Measurements from ENCODE around the gene CYP2R1.

CYP2R1 gene, protein sequence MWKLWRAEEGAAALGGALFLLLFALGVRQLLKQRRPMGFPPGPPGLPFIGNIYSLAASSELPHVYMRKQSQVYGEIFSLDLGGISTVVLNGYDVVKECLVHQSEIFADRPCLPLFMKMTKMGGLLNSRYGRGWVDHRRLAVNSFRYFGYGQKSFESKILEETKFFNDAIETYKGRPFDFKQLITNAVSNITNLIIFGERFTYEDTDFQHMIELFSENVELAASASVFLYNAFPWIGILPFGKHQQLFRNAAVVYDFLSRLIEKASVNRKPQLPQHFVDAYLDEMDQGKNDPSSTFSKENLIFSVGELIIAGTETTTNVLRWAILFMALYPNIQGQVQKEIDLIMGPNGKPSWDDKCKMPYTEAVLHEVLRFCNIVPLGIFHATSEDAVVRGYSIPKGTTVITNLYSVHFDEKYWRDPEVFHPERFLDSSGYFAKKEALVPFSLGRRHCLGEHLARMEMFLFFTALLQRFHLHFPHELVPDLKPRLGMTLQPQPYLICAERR

DNA sequence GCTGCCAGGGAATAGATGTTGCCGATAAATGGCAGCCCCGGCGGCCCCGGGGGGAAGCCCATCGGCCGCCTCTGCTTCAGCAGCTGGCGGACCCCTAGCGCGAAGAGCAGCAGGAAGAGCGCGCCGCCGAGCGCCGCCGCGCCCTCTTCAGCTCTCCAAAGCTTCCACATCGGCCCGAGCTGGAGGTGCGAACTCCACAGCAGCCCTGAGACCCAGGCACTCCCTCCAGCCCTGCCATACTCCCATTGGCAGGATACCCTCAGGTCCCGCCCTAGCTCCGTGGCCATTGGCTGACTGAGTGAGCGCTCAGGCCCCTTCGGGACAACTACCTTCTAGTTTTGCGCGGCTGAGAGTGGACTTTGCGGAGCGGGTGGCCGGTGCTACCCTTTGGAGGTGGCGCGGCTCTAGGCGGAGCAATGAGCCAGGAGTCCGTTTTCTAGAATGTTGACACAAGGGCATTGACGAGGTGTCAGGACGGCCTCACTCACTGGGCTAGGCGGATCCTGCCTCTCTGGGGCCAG, at the start of gene CYP2R1:
Gene CYP2R1 (minus strand): TSS at position 196 of the 521 bp plus-strand sequence. CDS start 26 bp downstream, at position 170.
- peak; percentile 89 for DNase-seq

DNA sequence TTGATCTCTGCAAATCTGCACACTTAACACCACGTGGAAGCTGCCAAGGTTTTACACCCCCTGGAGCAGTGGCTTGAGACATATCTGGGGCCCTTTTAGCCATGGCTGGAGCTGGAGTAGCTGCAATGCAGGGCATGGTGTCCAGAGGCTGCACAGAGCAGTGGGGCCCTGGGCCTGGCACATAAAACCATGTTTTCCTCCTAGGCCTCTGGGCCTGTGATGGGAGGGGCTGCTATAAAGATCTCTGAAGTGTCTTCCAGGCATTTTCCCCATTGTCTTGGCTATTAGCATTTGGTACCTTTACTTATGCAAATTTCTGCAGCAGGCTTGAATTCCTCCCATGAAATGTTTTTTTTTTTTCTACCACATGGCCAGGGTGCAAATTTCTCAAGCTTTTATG, 46.9 kb upstream of the CYP2R1 start:
- no peak for DNase-seq

DNA sequence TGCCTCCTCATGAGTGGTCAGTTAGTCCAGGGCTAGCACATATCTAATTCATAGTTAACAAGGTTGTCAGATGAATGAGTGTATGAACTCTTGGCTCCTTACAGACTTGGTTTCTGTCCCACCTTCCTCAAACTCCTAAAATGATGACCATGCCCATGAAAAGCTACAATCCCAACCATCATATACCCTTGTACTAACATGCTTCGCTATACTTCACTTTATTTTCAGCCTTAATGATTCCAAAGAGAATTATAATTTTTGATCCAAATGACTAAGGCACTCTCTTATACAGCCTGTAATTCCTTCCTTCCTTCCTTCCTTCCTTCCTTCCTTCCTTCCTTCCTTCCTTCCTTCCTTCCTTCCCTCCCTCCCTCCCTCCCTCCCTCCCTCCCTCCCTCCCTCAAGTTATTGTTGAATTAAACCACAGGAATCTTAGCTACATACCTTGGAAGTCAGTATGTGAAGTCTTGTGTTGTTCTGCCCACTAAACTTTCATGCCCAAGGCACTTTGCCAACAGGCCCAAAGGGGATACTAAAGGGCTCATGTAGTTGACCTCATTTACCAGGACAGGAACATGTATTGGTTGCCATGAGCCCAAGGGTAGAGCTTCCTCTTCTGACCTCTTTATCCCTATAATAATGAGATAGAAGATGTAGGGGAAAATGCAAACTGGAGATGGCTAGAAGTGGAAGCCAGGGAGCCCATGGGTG, 42.8 kb upstream of the CYP2R1 start:
- no peak for DNase-seq

DNA sequence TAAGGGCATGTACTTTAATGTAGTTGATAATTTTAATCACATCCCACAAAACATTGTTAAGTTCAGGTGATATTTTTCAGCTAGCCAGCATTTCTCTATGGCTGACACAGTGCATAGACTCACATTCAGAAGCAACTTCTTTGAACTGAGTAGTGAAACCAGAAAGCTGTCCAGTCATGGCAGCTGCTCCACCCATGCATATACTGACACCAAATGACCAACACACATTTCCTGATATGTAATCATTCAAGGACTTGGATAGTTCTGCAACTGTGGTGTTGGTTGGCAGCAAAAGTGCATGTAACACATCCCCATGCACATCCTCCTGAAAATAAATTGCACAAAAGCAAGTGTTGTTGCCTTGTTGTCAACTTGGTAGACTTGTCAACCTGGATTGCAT, 40.4 kb upstream of the CYP2R1 start:
- no peak for DNase-seq

DNA sequence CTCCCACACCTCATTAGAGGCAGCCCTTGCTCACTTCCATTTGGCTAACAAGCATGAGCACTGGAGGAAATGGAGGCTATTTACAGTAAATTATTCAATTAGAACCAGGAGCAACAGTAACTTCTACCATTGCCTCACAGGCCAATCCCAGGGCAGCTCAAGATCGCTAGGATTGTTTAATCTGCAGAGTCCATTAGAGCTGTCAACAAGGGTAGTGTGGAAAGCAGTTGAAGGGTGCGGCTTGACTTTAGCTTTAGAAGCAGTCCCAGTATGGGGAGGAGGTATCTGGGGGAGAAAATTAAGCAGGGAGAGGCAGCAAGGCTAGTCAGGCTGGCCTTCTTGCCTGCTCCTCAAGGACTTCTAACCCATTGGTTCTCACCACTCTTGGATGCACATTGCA, 38.3 kb upstream of the CYP2R1 start:
- DNase-seq = no peak

DNA sequence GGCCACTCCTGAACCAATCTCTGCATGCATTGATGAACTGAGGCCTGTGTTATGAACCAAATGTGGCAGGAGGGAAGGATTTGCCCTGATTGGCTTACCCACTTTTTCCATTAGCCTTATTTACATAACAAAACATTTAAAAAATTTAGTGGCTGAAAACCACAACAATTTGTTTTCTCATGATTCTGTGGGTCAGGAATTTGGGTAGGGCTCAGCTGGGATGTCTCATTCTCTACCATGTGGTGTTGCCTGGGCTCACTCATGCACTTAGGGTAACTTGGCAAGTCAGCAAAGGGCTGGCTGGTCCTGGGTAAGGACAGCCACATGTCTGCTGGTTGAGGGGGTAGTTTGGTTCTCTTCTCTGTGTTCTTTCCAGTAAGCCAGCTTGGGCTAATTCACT, 35.1 kb upstream of the CYP2R1 start:
- DNase-seq = no peak

DNA sequence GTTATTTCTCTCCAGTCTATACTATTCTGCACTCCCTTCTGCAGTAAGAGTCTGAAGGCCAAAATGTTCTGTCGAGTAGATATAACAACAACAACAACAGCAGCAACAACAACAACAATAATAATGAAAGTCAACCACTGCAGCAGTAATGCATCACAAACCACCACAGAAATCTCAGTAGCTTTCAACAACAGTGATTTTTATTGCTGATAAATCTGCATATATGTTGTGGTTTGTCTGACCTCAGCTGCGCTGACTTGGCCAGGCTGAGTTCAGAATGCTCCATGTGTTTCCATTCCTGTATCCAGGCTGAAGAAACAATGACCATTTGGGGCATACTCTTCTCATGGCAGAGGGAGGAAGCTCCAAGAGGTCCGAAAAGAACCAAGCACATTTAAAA, 32.3 kb upstream of the CYP2R1 start:
- DNase-seq = no peak

DNA sequence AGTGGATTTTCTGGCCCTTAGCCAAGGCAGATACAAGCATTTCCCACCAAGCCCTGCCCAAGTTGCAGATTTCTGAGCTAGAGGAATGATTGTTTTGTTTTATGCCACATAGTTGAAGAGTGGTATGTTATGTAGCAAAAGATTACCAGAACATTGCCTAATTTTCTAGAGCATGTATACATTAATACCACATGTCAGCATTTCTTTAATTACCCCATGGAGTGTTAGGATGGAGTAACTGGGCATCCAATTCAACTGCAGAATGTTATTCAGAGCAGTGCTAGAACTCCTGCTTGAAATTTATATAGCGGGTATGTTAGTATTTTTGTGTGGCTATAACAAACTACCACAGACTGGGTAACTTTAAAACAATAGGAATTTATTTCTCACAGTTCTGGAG, 24.4 kb upstream of the CYP2R1 start:
- DNase-seq = no peak

DNA sequence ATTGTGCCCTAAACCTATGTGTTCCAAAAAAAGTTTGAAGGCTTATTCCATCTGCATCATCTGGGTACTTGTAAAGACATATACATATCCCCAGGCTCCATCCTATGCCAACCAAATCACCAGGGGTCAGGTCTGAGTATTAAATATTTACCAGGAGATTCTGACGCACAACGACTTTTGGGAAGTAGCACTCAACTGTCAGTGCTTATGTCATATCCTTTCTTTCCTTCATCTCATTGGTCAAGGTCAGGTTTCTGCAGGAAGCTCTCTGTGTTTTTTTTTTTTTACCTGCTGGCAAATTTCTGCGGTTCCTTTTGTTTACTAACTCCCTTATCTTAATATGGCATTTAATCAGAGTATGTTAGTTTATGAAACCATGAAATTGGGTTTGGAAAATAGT, 22.5 kb upstream of the CYP2R1 start:
- no peak for DNase-seq

DNA sequence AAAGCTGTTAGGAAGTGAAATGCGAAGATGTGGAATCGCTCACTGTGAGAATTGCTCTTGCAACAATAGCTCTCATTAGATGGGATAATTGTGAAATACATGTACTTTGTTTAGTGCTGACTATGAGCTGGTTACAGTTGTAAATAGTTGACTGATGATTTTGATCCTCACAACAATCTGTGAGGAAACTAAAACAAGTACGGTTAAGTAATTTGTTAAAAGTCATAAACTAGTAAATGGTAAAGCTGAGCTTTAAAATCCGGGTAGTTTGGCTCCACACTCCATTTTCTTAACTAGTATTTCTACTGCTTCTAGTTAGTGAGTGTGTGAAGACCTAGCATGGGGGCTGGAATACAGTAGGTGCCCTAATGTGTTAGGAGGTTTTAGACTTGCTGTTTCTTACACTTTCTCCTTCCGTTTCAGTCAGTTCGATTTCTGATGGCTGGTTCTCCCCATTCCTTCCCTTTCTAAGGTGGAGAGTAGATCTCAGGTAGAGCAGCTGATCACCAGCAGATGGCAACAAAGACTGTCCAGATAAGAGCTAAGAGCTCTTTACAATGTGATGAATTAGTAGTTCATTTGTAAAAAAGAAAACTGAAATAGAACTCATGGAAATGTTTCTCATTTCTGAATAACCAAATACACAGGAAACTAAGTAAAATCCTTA, 16.3 kb upstream of the CYP2R1 start:
- DNase-seq = peak; percentile 47

DNA sequence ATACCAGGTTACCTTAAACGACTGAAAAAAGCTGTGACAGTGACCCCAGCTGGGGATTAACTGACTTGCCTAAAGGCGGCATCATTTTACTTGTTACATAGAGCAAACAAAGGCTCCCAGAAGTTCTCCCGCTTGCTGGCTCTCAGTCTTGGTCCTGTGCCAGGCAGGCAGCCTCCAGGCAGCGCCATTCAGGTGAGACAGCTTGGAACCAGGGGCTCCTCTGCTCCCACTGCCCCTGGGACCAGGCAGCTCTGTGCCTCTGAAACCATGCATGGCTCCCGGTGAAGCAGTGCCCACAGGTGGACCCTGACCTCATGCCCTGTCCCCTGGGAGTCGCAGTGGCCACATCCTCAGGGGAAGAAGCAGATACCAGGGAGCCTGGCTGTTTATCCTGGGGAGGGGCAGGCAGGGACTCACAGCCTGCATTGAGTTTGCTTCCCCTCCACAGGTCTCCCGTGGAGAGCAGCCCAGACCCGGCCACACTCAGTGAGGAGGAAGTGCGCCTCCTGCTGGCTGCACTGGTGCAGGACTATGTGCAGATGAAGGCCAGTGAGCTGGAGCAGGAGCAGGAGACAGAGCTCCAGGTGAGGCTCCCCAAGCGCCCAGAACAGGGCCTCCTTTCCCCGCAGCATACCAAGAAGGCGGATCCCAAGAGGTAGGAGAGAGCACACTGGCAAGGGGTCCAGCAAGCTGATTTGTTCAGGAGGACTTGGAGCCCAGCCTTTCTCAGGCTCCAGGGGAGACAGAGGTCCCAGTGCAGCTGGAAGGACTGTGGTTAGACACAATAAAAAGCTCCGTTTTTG, 15.6 kb upstream of the CYP2R1 start:
- peak; percentile 29 for DNase-seq

DNA sequence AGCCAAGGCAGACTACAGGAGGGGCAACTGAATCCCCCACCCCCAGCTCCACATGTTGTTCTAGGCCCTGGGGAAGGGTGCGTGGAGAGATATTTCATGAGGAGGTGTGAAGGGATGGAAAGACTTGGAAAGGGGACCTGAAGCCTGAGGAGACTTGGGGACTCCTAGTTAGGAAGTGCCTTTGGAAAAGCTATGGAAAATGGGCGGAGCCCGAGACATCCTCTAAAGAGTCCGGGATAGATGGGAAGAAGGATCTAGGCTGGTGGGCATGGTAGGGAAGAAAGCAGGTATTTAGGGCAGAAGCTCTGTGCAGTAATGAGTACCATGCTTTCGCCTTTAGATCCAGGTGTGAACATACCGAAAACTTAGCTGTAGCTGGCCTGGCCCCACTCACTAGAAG, 15.0 kb upstream of the CYP2R1 start:
- no peak for DNase-seq

DNA sequence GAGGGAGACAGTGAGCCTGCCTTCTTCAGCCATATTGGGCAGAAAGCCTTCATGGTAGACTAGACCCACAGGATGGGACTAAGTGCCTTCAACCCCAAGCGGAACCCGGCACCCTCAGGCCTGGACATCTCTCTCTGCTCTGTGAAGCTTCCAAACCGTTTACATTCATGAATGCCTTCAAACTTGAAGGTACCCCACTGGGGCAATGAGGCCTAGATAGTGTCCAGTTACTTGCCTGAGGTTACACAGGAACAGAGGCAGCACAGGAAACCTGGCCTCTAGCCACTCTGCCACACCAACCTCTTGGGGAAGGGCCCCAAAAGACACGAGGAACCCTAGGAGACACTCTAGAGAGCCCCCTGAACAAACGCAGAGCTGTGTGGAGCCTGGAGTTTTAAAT, 14.5 kb upstream of the CYP2R1 start:
- no peak for DNase-seq

DNA sequence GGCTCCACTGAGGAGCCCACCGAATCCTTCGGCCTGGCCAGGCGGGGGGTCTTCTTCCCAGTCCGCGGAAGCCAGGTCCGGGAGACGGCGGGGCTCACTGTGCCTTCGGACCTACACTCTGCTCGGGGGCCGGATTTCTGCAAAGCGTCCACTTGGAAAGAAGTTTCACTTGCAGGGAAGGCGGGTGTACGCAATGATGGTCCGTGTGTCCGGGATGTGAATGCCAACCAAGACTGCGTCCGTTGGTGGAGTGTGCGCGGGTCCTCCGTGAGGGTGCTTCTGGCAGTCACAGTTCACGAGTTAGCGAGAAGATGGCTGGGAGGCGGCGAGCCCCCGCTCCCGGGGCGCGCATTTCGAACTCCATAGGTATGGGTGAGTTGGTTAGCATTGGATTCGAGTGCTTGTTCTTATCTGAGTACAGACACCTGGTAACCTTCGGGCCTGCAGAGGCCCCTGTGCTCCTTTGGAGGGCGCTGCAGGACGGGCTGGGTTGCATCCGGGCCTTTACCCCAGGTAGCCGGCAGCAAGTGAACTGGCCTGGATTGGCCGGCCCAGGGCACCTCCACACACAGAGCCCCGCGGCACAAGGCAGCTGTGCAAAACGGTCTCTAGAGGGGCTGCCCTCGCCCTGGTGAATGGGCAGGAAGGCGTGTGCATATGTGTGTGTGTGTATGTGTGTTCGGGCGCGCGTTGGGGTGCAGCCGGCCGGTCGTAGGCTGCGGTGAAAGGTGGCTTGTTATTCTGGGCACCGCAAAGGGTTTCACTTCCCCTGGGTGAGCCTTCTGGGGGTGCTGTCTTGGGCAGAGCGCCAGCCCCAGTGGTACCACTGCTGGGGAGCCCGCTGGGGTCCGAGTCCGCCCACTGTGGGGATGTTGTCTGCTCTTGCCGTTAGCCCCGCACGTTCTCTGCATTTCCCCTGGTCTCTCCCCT, 13.3 kb upstream of the CYP2R1 start:
- no peak for DNase-seq

DNA sequence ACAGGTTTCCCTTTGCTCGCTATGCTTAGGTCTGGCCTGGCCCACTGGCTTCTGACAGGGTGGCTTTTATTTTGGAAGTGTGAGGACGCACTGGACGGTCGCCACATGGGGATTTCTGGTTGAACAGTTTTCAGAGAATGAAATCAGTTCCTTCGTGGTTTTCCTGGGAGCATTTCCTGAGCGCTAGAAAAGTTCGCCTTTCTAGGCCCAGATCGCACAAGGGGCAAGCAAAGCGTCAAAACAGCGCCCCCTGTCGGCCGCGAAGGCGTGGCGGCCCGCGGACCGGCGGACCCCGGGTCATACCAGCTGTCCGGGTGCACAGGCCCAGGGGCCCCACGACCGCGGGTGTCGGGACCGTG, 12.7 kb upstream of the CYP2R1 start:
- DNase-seq = no peak

DNA sequence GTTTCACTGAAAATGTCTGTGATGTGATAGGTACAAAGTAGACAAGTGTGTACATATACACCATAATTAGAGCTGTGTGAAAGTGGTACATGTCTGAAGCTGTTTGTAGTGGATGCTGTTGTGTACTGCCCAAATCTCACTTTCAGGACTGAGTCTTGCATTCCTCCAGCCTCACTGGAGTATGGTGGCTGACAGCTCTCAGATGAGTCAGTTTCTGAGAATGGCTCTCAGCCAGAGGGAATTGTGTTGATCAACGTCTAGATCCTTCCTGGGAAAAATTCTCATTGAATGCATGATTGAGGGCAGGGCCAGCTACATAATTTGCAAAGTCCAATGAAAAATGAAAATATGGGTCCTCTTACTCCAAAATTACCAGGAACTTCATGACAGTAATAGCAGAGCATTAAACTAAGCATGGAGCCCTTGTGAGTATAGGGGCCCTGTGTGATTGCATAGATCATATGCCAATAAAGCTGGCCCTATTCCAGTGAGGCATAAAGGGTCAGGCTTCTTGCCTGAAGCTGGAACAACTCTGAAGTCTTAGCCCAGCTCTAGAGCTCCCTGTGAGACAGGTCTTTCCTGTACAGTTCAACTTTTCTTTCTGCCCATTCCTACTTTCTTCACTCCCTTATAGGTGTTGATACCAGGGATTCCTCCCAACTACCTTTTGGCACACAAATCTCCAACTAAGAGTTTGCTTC, 10.8 kb upstream of the CYP2R1 start:
- DNase-seq = no peak

DNA sequence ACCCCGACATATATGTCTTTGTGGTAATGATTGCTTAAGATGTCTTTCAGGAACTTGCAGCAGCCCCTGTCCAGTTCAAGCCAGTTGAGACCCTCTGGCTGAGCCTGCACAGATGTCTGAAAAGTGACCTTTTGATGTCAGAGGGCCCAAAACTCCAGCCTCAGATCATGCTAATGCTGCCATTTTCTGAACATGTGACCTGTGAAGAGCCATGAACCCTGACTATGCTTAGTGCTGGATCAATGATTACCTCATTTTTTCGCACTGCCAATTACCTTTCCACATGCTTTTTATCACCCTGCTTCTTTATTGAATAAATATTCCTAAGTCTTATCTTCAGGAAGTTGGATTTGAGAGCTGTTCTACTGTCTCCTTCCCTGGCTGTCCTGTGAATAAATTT, 6.9 kb upstream of the CYP2R1 start:
- DNase-seq = no peak

DNA sequence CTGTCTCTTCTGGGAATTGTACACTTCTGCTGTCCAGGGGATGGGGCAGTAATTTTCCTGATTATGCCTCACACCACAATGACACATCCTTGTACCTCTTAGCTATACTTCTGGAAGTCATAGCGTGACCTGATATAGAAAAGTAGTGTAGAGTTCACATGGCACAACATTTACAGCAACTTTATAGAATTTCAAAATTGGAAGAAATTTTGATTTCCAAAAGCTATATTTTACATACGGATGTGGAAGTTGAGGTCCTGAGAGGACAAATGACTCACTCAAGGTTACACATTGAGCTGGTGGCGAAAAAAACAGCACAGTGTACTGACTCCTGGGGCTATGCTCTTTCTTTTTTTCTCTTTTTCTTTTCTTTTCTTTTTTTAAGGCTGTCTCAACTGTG, 6.3 kb upstream of the CYP2R1 start:
- no peak for DNase-seq

DNA sequence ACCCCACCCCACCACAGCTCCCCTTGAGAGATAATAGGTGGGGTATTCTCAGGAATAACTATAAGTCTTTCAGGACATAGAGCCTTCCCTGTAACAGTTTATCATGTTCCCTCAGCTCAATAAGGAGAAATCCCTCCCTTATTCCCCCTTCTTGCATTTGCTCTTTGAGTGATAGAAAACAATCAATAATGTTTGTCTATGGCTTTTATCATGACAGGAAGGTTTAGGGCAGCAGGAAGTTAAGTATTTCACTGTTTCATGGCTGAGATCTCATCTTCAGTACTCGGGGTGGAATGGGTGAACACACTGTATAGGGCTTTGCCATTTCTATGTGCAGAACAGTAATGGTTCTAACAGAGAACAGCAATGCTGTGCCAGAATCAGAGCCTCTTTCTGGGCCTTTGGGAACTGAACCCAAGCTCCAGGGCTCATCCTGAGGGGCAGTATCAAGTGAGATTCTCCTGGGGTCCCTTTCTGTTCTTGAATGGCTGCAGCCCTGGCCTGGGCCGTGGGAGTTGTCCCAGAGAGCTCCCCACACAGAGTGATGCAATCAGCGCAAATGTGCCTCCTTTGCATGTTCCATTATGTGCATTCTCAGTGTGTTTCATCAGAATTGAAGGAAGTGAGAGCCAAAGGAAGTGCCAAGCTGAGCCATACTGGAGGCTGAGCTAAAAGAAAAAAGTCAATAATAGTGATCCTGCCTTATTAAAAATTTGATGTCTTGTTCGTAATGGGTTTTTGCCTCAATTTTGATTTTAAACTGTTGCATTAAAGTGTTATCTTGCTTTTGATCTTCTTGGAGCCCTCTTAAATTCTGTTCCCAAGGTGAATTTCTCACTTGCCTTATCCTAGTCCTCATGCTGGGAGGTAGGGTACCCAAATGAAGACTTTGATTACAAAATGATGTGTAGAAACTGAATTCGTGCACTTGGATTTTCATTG, 2.9 kb upstream of the CYP2R1 start:
- no peak for DNase-seq

DNA sequence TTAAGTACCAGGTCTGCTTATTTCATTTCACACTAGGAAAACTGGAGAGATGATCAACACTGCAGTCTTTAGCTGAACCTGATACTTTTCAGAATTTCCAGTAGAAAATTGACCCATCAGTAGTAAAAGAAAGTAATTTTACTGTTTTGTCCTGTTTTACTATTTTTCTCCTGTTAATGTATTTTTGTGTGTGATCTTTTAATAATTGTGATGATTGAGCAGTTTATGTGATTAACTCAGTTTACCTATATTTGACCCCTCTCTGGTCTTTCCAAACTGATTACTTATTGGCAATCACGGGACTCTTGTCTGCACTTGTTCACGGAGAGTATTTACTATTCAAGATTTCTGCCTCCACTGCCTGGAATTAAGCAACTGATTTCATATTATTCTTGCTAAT, 546 bp upstream of the CYP2R1 start:
- DNase-seq = no peak

All from NCI-H510A treated with DMSO at 0.1 percent for 48 hours (cell line).